Epidermal melanocyte (primary cell): ENCODE results near the gene SAP130.
"Not testable (repeated sequence)": the region's sequence is repeated elsewhere in the genome, so short reads cannot be mapped to it uniquely, and the experiment has no call there.

Experiments used
- DNase-seq: peaks from one replicate; pipeline ENCODE4 v3.0.0; 2011; ENCODE audit warnings: low spot score; ENCODE audit not compliant: insufficient read length

The SAP130 gene

DNA sequence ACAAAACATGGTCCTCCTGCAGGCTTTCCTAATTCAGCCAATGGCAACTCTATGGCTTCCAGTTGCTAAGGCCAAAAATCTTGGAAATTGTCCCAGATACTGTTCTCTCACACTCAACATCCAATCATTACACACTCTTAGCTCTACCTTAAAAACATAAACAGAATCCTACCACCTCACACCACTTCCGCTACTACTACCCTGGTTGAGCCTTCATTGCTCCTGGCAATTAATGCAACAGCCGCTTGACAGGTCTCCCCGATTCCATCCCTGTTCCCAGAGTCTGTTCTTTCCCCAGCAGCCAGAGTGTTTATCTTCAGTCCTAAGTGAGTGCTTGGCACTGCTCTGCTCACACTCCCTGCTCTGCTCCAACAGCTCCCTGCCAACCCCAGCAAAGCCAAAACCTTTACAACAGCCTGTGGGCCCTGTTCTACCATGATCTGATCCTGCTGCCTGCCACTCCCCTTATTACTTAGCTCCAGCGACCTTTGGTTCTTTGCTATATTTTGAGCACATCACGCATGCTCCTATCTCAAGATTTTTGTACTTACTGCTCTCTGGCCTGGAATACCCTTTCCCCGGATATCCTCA is 74.6 kb downstream of the SAP130 start:
- no peak for DNase-seq

DNA sequence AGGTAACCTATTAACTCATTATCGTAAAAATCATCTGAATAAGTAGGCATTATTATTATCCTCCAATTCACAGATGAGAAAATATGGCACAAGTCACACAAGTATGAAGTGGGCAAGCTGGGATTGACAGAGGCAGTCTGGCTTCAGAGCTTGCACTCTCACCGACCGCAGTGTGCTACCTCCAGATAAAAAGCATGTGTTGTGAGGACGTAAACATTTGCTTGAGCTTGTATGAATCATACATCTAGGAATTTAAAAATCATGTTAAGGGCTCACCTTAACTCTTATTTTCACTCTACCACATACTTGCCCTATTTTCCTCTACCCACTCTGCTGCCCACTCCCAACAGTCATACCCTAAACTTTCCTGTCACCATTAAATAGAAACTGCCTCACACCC is 76.8 kb downstream of the SAP130 start:
- no peak for DNase-seq

DNA sequence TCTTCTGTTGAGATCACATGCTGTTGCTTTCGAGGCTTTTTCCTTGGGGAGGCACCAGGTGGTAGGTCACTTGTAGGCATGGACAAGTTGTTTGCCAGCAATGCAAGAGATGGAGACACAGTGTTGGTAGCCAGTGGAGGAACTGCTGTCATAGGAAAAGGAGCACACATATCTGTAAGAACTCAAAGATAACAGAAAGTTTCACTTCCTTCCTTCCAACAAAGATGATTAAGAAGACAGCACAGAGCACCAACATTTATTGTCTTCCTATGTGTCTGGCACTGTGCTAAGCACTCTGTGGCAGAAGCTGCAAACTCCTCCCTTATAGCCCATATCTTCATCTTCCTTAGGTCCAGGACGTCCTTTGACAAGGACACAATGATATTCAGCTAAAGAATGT is 77.6 kb downstream of the SAP130 start:
- no peak for DNase-seq

DNA sequence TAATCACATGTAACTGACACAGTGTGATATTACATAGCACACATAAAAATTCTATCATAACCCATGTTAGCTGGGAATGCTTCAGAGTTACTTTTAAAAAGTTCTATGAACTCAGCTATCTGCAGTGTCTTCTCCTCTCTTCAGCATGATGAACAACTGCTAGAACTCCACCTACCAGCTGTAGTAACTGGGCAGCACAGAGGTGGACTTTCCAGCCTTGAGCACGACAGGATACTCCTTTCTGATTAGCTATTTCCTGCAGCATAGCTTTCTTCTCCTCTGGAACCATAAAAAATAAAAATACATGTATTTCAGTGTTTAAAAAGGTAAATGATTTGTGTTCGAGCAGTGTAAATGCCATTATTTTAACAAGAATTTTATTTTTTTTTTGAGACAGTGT is 82.6 kb downstream of the SAP130 start:
- no peak for DNase-seq

DNA sequence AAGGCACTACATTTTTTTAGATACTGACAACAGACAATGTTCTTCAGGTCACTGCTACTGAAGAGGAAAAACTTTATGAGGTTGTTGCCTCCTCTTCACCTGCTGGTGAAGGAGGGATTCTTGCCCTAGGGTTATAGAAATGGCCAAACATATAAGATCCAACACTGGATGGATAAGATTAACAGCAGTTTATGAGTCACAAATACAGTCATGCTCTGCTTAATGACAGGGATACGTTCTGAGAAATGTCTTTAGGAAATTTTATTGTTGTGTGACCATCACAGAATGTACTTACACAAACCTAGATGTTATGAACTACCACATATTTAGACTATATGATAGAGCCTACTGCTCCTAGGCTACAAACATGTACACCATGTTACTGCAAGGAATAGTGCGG is 84.7 kb downstream of the SAP130 start:
- no peak for DNase-seq

DNA sequence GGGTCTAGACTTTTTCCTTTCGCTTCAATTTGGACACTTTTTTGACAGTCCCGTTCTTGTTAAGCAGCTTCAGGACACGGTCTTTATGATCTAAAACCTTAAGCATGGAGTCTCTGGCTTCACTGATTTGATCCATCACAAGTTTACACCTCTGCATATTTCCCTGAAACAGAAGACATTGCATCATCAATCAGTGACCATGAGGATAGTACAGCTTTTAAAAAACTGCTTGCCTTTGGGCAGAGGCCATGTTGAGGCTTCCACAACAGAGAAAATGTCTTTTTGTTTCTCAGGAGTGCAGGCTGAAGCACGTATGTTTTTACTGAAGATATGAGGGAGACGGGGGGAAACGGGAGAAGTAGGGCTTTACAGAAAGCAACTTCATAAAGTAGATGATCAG is 85.9 kb downstream of the SAP130 start:
- DNase-seq: no peak

DNA sequence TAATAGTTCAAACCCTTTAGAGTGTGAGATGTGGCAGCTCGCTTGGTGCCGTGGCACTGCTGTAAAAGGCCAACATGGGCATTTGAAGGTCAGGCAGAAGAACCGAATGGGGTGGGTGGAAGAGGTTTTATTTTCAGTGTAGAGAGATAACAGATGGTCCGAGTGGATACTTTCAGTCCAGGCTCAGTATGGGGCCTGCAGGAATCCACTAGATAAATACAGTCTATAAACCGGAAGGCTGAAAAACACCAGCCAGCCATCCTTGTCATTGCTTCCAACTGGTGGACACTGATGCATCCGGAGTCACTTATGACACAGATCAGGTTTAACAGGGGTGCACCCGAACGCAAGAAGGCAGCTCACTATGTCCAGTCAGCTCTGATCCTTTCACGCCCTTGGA is 86.4 kb downstream of the SAP130 start:
- no peak for DNase-seq

DNA sequence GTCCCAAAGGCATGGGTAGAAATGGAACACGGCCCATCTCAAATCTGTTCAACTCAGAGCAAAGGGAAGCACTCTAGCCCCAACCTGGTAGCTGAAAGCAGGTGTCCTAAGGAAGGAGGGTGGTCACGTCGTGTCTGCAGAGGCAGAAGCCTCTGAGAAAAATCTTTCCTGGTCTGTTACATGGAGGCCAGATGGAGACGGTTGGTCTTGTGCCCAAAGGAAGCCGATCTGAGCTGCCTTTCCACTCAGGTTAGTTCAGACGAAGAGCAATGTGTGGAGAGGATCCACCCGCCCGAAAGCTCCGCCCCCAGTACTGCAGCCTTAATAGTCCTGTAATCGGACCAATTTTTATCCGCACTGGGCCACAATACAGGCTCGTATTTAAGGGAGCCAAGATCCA is 87.2 kb downstream of the SAP130 start:
- no peak for DNase-seq

DNA sequence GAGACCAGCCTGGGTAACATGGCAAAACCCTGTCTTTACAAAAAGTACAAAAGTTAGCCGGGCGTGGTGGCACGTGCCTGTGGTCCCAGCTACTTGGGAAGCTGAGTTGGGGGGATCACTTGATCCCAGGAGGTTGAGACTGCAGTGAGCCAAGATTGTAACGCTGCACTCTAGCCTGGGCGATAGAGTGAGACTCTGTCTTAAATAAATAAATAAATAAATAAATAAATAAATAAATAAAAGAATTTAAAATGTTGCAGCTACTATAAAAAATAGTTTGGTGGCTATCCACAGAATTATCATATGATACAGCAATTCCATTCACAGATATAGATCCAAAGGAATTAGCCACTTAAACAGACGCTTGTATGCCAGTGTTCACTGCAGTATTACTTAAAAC is 92.5 kb downstream of the SAP130 start:
- DNase-seq: no peak

DNA sequence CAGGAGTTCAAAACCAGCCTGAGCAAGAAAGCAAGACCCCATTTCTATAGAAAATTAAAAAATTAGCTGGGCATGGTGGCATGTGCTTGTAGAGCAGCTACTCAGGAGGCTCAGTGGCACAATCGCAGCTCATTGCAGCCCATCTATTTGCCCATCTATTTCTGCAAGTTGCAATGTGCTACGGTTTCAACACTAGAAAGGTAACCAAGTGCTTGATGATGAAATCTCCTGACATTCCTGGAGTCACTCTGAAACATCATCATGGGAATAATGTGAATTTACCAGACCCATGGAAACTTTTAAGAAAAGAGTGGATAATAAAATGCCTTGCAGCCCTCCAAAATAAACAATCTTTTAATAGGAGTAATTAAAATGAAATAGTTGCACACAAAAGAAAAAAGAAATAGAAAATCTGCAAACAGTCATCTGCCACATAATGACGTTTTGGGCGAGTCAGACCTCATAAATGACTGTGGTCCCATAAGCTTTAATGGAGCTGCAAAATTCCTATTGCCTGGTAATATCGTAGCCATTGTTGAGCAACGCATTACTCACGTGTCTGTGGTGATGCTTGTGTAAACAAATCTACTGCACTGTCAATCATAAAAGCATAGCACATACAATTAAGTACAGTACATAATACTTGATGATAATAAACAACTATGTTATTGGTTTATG is 95.5 kb downstream of the SAP130 start:
- DNase-seq: peak; percentile 35

DNA sequence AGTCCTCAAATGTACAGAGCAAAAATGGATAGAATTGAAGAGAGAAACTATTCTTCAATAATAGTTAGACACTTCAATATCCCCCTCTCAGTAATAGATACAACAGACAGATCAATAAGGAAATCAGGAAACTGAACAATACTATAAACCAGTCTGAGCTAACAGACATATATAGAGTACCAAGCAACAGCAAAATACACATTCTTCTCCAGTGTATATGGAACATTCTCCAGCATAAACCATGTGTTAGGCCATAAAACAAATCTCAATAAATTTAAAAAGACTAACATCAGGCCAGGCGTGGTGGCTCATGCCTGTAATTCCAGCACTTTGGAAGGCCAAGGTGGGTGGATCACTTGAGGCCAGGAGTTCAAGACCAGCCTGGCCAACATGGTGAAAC is 98.4 kb downstream of the SAP130 start:
- no peak for DNase-seq

DNA sequence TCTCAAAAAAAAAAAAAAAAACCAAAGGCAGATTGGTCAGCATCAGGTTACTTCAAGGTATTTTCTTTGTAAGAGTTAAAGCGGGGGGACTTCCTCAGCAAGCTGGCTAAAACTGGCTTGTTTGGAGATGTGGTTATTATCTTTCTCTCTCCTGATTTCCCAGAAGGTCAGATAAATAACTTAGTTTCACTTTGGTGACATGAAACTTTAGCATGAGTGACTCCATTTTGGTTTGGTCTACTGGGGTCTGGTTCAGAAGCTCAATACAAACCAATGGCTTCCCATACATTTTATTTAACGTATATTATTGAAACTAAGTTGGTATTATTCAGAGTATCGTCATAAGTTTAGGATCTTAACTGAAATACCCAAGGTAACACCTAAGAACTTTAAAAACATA is 100.5 kb downstream of the SAP130 start:
- DNase-seq: no peak

DNA sequence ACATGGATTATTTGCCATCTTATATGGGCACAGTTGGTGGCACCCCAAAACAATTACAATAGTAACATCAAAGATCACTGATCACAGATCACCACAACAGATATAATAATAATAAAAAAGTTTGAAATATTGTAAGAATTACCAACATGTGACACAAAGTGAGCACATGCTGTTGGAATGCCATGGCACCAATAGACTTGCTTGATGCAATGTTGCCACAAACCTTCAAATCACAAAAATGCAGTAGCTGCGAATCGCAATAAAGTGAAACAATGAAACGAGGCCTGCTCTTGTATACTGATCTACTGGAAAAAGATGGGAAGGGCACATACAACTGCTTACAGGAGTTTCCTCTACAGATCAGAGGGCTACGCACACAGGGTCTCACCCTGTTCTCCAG is 109.9 kb downstream of the SAP130 start:
- DNase-seq: no peak

DNA sequence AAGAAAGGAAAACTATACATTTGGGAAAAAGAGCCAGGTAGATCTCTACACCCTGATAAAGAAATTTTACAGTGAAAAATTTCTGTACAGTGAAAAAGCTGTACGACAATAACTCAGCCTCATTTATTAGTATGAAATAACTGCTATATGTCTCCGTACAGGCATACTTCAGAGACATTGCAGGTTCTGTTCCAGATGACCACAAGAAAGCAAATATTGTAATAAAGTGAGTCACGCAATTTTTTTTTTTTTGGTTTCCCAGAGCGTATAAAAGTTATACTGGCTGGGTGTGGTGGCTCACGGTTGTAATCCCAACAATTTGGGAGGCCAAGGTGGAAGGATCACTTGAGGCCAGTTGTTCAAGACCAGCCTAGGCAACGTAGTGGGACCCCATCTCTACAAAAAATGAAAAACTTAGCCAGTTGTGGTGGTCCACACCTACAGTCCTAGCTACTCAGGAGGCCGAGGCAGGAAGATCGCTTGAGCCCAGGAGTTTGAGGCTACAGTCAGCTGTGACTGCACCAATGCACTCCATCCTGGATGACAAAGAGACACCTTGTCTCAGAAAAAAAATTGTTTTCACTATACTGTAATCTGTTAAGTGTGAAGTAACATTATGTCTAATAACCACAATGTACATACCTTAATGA is 113.9 kb downstream of the SAP130 start:
- DNase-seq: no peak

DNA sequence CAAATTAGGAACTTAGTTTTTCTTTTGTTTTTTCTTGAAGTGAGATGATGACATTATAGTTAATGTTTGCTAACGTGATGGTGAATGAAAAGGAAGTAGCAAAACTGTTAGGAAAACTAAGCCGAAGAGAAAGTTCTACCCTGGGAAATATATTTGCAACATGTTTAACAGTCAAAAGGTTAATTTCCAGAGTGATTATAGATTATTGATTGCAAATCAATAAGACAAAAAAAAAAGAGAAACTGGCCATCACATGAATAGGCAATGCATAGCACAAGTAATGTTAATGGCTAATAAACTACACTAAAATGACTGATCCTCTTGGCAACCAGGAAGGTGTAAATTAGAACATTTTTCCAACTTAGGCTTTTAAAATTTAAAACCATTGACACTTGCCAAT is 116.1 kb downstream of the SAP130 start:
- DNase-seq: no peak

DNA sequence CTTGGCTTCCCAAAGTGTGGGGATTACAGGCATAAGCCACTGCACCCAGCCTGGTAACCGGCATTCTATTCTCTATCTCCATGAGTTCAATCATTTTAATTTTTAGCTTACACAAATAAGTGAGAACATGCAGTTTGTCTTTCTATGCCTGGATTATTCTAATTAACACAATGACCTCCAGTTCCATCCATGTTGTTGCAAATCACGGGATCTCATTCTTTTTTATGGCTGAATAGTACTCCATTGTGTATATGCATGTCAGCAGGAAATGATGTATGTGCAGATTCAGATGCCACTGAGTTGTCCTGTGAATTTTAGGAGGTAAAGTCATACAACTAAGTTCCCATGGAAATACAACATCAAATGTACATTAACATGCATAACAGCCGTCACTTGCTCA is 117.4 kb downstream of the SAP130 start:
- no peak for DNase-seq

DNA sequence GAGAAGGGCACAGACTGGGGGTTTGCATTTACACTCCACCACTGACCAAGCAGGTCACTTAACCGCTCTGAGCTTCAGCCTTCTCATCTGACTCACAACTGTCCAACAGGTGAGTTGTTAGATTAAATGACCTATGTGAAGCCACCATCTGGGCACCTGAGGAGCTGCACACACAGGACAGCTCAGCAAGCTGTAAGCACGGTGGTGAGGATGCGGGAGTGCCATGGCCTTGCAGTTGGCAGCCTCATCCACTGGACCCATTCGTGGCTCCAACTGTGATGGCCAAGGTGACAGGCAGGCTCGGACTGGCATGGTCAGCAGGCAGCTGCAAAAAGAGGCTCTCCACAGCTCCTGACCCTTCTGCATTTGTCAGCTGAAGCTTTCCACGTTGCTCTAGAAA is 118.8 kb downstream of the SAP130 start:
- DNase-seq: no peak

DNA sequence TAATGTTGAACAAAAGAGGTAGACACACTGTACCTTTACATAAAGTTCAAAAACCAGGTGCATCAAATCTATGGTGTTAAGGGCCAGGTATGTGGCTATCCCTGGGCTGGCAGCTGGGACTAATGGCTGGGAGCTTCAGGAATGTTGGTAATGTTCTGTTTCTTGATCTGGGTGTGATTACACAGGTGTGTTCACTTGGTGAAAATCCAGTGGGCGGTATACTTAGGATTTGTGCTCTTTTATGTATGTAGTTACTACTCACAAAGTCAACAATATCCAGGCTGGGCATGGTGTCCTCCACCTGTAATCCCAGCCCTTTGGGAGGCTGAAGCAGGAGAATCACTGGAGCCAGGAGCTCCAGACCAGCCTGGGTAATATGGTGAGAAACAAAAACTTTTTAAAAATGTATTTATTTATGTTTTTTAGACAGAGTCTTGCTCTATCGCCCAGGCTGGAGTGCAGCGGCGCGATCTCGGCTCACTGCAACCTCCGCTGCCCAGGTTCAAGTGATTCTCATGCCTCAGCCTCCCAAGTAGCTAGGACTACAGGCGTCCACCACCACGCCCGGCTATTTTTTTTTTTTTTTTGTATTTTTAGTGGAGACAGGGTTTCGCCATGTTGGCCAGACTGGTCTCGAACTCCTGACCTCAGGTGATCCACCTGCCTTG is 120.0 kb downstream of the SAP130 start:
- DNase-seq: not testable (repeated sequence)

DNA sequence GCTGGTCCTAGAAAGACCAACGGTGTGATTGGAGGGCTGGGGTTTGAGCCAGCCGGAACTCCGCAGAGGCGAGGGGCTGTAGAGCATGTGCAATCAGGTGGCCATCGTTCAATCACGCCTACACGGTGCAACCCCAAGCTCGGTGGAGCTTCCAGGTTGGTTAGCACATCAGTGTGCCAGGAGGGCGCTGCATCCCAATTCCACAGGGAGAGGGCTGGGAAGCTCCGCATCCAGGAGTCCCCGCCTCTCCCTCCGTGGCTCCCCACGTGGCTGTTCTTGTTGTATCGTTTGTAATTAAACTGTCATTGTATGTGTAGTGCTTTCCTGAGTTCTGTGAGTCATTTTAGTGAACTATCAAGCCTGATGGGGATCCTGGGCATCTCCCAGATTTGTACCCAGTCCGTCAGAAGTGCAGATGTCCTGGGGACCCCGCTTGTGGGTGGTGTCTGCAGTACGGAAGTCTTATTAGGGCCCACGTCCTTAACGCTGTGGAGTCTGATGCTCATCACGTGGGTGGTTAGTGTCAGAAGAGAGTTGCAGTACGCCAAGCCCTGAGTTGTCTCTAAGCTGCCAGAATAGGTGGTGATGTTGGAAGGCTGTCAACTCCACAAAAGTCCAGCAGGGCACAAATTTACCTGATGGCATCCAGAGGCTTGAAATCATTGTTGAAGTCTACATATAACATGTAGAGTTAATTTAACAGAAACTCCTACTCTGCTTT is 121.5 kb downstream of the SAP130 start:
- DNase-seq: no peak

DNA sequence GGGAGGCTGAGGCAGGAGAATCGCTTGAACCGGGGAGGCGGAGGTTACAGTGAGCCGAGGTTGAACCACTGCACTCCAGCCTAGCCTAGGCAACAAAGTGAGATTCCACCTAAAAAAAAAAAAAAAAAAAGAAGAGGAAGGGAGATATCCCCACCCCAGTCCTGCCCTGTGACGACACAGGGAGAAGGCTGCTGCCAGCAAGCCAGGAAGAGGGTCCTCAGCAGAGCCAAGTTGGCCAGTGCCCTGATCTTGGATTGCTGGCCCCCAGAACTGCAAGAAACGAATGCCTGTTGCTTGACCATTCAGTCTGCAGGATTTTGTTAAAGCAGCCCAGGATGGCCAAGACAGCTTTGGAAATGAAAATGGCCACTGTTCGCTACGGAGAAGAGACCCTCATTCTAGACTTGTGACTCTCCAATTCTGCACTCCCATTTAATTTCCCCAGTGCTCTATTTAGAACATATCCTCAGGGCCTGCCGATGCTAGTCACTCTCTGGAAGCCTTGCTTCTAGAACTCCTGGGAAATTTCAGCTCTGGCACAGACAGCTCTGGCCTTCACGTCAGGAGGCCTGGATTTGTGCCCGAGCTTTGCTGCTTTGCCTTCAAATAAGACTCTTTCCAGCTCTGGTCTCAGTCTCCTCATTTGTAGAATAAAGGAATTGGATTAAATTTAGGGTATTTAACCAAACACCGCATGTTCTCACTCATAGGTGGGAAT is 126.4 kb downstream of the SAP130 start:
- DNase-seq: no peak

DNA sequence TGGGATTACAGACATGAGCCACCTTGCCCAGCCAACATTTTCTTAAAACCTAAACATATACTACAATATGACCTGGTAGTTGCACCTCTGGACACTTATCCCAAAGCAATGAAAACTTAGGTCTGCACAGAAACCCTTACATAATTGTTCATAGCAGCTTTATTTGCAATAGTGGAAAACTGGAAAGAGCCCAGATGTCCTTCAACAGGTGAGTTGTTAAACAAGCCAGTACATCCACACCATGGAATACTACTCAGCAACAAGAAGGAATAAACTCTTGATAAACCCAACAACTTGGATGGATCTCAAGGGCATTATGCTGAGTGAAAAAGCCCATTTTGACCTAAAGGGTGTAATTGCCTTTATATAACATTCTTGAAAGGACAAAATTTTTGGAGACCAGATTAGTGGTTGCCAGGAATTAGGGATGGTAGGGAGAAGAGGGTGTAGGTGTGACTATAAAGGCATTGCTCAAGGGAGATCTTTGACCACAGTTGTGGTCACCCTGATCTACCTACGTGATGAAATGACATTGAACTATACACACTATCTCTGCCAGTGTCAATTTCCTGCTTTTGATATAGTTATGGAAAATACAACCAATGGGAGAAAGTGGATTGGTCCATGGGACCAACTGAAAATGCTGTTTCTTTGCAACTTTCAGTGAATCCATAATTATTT is 130.2 kb downstream of the SAP130 start:
- no peak for DNase-seq
